GM12892 (cell line): ENCODE results near the gene IFNB1.

Source experiments
- DNase-seq: peaks from one replicate; pipeline ENCODE4 v3.0.0; 2011; ENCODE audit not compliant: insufficient read length
- FAIRE-seq: peaks from 2 replicates; lab custom pipeline; 2011; peaks lifted over from hg19 to GRCh38; lab: Jason Lieb, UNC
- POLR2A ChIP-seq: IDR thresholded peaks from 2 replicates; pipeline ENCODE4 v1.6.1; 2011; ENCODE audit warnings: low read depth, low read length, control low read depth
- POLR2AphosphoS5 ChIP-seq: IDR thresholded peaks from 2 replicates; pipeline ENCODE4 v1.6.1; 2011; ENCODE audit warnings: low read depth, low read length, control low read depth
- TAF1 ChIP-seq: IDR thresholded peaks from 2 replicates; pipeline ENCODE4 v1.6.1; 2011; ENCODE audit warnings: low read depth, mild to moderate bottlenecking, control low read depth, low read length, borderline replicate concordance

Gene IFNB1

GRCh38 chr9:21027295-21027694 is 50.4 kb downstream of the IFNB1 start:
- no peak for DNase-seq
- FAIRE-seq, result no peak
- no peak for TF ChIP-seq TAF1
- TF ChIP-seq POLR2AphosphoS5, result no peak
- no peak for TF ChIP-seq POLR2A
